ENCODE data around the gene DSTN. TPM values are rescaled to one million over a fixed set of nuclear protein-coding genes. Genes with fewer than 3 reads are reported as not detected.

The DSTN gene
- total RNA-seq, 1 experiment from 2014 or later = 202 TPM

DNA sequence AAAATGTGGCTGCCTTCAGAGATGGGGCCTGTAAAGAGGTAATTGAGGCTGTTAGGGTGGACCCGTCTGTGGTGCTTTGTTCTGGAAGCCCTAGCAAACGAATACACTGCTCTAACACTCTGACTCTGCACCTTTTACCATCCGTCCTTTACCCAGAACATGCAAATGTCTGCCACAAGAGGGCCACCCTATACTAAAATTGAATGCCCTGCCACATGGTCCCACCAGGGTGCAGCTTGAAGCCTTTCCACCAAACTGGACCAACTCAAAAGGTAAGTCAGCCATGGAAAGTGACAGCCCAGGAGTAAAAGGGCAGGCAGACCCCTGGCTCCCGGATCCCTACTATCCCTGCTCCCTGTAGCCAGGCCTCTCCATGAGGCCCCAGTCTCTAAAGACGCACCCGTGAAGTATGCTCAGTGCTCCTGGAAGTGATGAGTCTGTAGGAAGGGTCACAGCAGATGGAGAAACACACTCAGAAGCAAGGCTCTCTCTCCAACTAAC lies 32.9 kb upstream of the DSTN start:
- BruUV-seq (replicated peaks) = no TSS peak
- Histone ChIP-seq H3K4me2 (ENCODE audit: low read length) (peak overlapping the region; percentile 21), H4K20me1 (ENCODE audit: insufficient read depth) (no peaks in the 10 kb centered on the region), H3K79me2 (ENCODE audit: insufficient read depth, low read length) (no peaks in the 10 kb centered on the region), H3K4me1 (ENCODE audit: control insufficient read depth in 1 of 2, insufficient read depth in 2 of 2, low read length in 2 of 2) (peaks cover 34 to 41% of the 10 kb centered on the region in 2 experiments), H2AFZ (ENCODE audit: low read depth, low read length, poor library complexity, severe bottlenecking) (no peak overlapping the region), H3K4me3 (replicated peaks in 1 of 2; ENCODE audit: low read depth in 1 of 2, low read length in 2 of 2) (no peak overlapping the region), H3K9ac (ENCODE audit: low read length) (no peak overlapping the region), H3K9me2 (ENCODE audit: insufficient read depth) (no peaks in the 10 kb centered on the region), H3K27ac (ENCODE audit: low read depth, low read length) (no peak overlapping the region), H3K27me3 (ENCODE audit: insufficient read depth, low read length) (no peaks in the 10 kb centered on the region), H3K9me3 (ENCODE audit: control insufficient read depth in 1 of 2, insufficient read depth in 1 of 2, low read depth in 1 of 2, low read length in 2 of 2) (no peaks in the 10 kb centered on the region), H3K36me3 (ENCODE audit: control insufficient read depth in 1 of 2, insufficient read depth in 2 of 2, low read length in 2 of 2) (no peaks in the 10 kb centered on the region)
- TF ChIP-seq YY1 (IDR thresholded peaks at IDR 0.05; ENCODE audit: extremely low read depth, insufficient replicate concordance, low read depth, low read length) = peak; percentile 45
- TF ChIP-seq, protein P1, sequence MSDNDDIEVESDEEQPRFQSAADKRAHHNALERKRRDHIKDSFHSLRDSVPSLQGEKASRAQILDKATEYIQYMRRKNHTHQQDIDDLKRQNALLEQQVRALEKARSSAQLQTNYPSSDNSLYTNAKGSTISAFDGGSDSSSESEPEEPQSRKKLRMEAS (IDR thresholded peaks at IDR 0.05) = peak; percentile 94
- TF ChIP-seq RAD21 (IDR thresholded peaks at IDR 0.05; ENCODE audit: low read depth) = peak; percentile 99
- no peak for TF ChIP-seq SIN3A (IDR thresholded peaks at IDR 0.05; ENCODE audit: low read depth)
- TF ChIP-seq, protein P2, sequence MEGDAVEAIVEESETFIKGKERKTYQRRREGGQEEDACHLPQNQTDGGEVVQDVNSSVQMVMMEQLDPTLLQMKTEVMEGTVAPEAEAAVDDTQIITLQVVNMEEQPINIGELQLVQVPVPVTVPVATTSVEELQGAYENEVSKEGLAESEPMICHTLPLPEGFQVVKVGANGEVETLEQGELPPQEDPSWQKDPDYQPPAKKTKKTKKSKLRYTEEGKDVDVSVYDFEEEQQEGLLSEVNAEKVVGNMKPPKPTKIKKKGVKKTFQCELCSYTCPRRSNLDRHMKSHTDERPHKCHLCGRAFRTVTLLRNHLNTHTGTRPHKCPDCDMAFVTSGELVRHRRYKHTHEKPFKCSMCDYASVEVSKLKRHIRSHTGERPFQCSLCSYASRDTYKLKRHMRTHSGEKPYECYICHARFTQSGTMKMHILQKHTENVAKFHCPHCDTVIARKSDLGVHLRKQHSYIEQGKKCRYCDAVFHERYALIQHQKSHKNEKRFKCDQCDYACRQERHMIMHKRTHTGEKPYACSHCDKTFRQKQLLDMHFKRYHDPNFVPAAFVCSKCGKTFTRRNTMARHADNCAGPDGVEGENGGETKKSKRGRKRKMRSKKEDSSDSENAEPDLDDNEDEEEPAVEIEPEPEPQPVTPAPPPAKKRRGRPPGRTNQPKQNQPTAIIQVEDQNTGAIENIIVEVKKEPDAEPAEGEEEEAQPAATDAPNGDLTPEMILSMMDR (IDR thresholded peaks at IDR 0.05 in 2 of 3, conservative IDR thresholded peaks at IDR 0.05 in 1 of 3; ENCODE audit: borderline replicate concordance in 1 of 3, insufficient read depth in 1 of 3, low read depth in 2 of 3, low read length in 2 of 3) = peak; percentile 87 to 97 (median 97)
- peak; percentile 44; the same call in 1 of the 2 replicates for TF ChIP-seq CBX3 (IDR thresholded peaks at IDR 0.05; ENCODE audit: low read depth)
- RAD21 ChIA-PET (ENCODE audit: low non-redundant PET in 1 of 2, low total read pairs in 2 of 2, uncharacterized antibody in 2 of 2, unreplicated experiment in 2 of 2) = interaction anchor here in 1 of 2 experiments (0.8 to 1.0 kb wide), 4 partner anchors 32 to 402 kb away, joined by 3 to 4 read pairs (median 4); partner anchors contain the start of gene DSTN
- DNase-seq (ENCODE audit: low read depth, low spot score) (peak; percentile 64), ATAC-seq (peak; percentile 95)
- POLR2A ChIA-PET = interaction anchor here (0.6 to 1.0 kb wide), 2 partner anchors 21 to 33 kb away, joined by 4 to 6 read pairs; partner anchors contain the start of gene DSTN
- intact Hi-C loops (cut with micrococcal nuclease) = loop anchor here (1.0 to 10.0 kb wide), 4 partner anchors 32 to 458 kb away; no protein-coding TSS in a partner anchor
- CTCF ChIA-PET = interaction anchor here (0.7 to 1.6 kb wide), 12 partner anchors 10 to 402 kb away, joined by 3 to 10 read pairs (median 4); partner anchors contain the start of gene DSTN
